ENCODE results near the gene DENND4B. TPM values are rescaled to one million over a fixed set of nuclear protein-coding genes. Genes with fewer than 3 reads are reported as not detected.
"Not testable (repeated sequence)": the region's sequence is repeated elsewhere in the genome, so short reads cannot be mapped to it uniquely, and the experiment has no call there.

Gene DENND4B
- total and polyA plus RNA-seq, 2 experiments from 2014 or later = 15.4 to 22.3 TPM

DNA sequence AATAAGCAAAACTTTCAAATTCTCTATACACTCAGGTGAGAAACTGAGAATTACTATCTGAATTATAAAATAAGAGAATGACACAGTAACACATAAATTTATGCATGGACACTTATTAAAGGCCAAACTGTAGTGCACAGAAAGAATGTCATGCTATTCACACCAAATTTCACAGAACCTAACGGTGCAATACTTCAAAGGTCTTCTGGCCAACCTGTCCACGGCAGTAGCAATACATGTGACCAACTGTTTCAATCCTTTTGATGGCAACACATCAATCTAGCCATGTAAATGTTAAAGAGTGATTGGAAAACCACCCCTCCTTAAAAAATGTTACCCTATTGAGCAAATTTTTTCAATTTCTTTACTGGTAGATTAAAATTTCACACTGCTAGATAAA, 34.2 kb downstream of the DENND4B start:
- Histone ChIP-seq H3K4me2 (no peak overlapping the region), H3K9me2 (replicated peaks; ENCODE audit: insufficient read depth) (no peaks in the 10 kb centered on the region), H3K9me3 (ENCODE audit: low read depth) (no peaks in the 10 kb centered on the region), H3K27me3 (no peaks in the 10 kb centered on the region), H3K27ac (no peak overlapping the region), H3K36me3 (replicated peaks; ENCODE audit: insufficient read depth, low read depth) (no peaks in the 10 kb centered on the region), H3K79me2 (peaks cover 100% of the 10 kb centered on the region), H4K20me1 (ENCODE audit: insufficient read depth, poor library complexity, severe bottlenecking) (peaks cover 87% of the 10 kb centered on the region), H3K4me1 (ENCODE audit: insufficient read depth) (no peaks in the 10 kb centered on the region), H2AFZ (no peak overlapping the region), H3K4me3 (no peak overlapping the region)
- no peak for TF ChIP-seq EZH2phosphoT487 (IDR thresholded peaks at IDR 0.05; ENCODE audit: low read depth, severe bottlenecking, unreplicated experiment)
- no peak for TF ChIP-seq EZH2 (IDR thresholded peaks at IDR 0.05; ENCODE audit: borderline replicate concordance)
- TF ChIP-seq, protein P1, sequence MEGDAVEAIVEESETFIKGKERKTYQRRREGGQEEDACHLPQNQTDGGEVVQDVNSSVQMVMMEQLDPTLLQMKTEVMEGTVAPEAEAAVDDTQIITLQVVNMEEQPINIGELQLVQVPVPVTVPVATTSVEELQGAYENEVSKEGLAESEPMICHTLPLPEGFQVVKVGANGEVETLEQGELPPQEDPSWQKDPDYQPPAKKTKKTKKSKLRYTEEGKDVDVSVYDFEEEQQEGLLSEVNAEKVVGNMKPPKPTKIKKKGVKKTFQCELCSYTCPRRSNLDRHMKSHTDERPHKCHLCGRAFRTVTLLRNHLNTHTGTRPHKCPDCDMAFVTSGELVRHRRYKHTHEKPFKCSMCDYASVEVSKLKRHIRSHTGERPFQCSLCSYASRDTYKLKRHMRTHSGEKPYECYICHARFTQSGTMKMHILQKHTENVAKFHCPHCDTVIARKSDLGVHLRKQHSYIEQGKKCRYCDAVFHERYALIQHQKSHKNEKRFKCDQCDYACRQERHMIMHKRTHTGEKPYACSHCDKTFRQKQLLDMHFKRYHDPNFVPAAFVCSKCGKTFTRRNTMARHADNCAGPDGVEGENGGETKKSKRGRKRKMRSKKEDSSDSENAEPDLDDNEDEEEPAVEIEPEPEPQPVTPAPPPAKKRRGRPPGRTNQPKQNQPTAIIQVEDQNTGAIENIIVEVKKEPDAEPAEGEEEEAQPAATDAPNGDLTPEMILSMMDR (IDR thresholded peaks at IDR 0.05; ENCODE audit: poor library complexity) = no peak
- 87% methylated on average over 2 of the region's 2 CpGs for WGBS (ENCODE audit: low lambda C conversion rate, missing lambda C conversion rate)
- no peak for DNase-seq (ENCODE audit: low spot score)

DNA sequence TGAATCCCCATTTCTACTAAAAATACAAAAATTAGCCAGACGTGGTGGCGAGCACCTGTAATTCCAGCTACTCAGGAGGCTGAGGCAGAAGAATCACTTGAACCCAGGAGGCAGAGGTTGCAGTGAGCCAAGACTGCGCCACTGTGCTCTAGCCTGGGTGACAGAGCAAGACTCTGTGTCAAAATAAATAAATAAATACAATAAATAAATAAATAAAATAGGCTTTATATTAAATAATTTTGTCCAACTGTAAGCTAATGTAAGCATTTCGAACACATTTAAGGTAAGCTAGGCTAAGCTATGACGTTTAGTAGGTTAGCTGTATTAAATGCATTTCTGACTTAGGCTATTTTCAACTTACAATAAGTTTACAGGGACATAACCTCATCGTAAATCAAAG, 36.0 kb downstream of the DENND4B start:
- not testable (repeated sequence) for H3K36me3 ChIP-seq (replicated peaks; ENCODE audit: insufficient read depth, low read depth); H3K9me2 ChIP-seq (replicated peaks; ENCODE audit: insufficient read depth); H2AFZ ChIP-seq; H3K4me2 ChIP-seq; H3K4me3 ChIP-seq; H3K9me3 ChIP-seq (ENCODE audit: low read depth); H3K4me1 ChIP-seq (ENCODE audit: insufficient read depth); H3K27ac ChIP-seq; DNase-seq (ENCODE audit: low spot score); H3K27me3 ChIP-seq
- 96% methylated on average over 6 of the region's 6 CpGs for WGBS (ENCODE audit: low lambda C conversion rate, missing lambda C conversion rate)
- H4K20me1 ChIP-seq (ENCODE audit: insufficient read depth, poor library complexity, severe bottlenecking) = peaks cover 83% of the 10 kb centered on the region
- peaks cover 100% of the 10 kb centered on the region for H3K79me2 ChIP-seq

DNA sequence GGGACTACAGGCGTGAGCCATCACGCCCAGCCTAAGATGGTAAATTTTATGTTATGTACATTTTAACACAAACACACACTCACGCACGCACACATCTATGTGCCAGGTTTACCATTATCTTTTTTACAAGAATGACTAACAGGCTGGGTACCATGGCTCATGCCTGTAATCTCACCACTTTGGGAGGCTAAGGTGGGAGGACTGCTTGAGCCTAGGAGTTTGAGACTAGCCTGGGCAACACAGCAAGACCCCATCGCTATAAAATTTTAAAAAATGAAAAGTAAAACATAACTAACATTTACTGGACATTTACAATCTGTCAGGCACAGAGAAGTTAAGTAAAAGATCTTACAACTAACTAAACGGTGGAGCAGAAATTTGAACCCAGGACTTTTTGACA, 38.4 kb downstream of the DENND4B start:
- no peak overlapping the region for H3K27ac ChIP-seq
- TF ChIP-seq EZH2 (IDR thresholded peaks at IDR 0.05; ENCODE audit: borderline replicate concordance) (no peak), EZH2phosphoT487 (IDR thresholded peaks at IDR 0.05; ENCODE audit: low read depth, severe bottlenecking, unreplicated experiment) (no peak)
- TF ChIP-seq, protein P1 (IDR thresholded peaks at IDR 0.05; ENCODE audit: poor library complexity) = no peak
- 94% methylated on average over 6 of the region's 6 CpGs for WGBS (ENCODE audit: low lambda C conversion rate, missing lambda C conversion rate)
- peaks cover 100% of the 10 kb centered on the region for H3K79me2 ChIP-seq
- peaks cover 82% of the 10 kb centered on the region for H4K20me1 ChIP-seq (ENCODE audit: insufficient read depth, poor library complexity, severe bottlenecking)
- H2AFZ ChIP-seq = no peak overlapping the region
- no peaks in the 10 kb centered on the region for H3K27me3 ChIP-seq
- H3K4me2 ChIP-seq = no peak overlapping the region
- no peaks in the 10 kb centered on the region for H3K36me3 ChIP-seq (replicated peaks; ENCODE audit: insufficient read depth, low read depth)
- no peaks in the 10 kb centered on the region for H3K9me2 ChIP-seq (replicated peaks; ENCODE audit: insufficient read depth)
- DNase-seq (ENCODE audit: low spot score) = no peak
- no peaks in the 10 kb centered on the region for H3K9me3 ChIP-seq (ENCODE audit: low read depth)
- H3K4me3 ChIP-seq = no peak overlapping the region
- H3K4me1 ChIP-seq (ENCODE audit: insufficient read depth) = no peaks in the 10 kb centered on the region

DNA sequence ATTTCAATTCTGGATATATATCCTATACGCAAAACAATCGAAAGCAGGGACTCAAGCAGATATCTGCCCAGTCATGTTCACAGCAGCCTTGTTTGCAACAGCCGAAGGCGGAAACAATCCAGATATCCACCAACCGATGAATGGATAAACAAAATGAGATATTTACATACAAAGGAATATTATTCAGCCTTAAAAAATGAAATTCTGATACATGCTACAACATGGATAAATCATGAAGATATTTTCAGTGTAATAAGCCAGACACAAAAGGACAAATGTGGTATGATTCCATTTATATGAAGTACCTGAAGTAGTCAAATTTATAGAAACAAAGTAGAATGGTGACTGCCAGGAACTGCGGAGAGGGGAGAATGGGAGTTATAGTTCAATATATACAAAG, 39.4 kb downstream of the DENND4B start:
- 89% methylated on average over 6 of the region's 6 CpGs for WGBS (ENCODE audit: low lambda C conversion rate, missing lambda C conversion rate)
- no peak overlapping the region for H3K4me2 ChIP-seq
- peaks cover 100% of the 10 kb centered on the region for H3K79me2 ChIP-seq
- H3K9me2 ChIP-seq (replicated peaks; ENCODE audit: insufficient read depth) = no peaks in the 10 kb centered on the region
- DNase-seq (ENCODE audit: low spot score) = no peak
- H3K9me3 ChIP-seq (ENCODE audit: low read depth) = no peaks in the 10 kb centered on the region
- no peak overlapping the region for H3K27ac ChIP-seq
- no peaks in the 10 kb centered on the region for H3K4me1 ChIP-seq (ENCODE audit: insufficient read depth)
- TF ChIP-seq, protein P1 (IDR thresholded peaks at IDR 0.05; ENCODE audit: poor library complexity) = no peak
- TF ChIP-seq EZH2phosphoT487 (IDR thresholded peaks at IDR 0.05; ENCODE audit: low read depth, severe bottlenecking, unreplicated experiment) (no peak), EZH2 (IDR thresholded peaks at IDR 0.05; ENCODE audit: borderline replicate concordance) (no peak)
- H3K4me3 ChIP-seq = no peak overlapping the region
- peaks cover 84% of the 10 kb centered on the region for H4K20me1 ChIP-seq (ENCODE audit: insufficient read depth, poor library complexity, severe bottlenecking)
- no peaks in the 10 kb centered on the region for H3K27me3 ChIP-seq
- H3K36me3 ChIP-seq (replicated peaks; ENCODE audit: insufficient read depth, low read depth) = no peaks in the 10 kb centered on the region
- no peak overlapping the region for H2AFZ ChIP-seq
